NT2/D1 (cell line): ENCODE data around the gene ATP6V0A4.

ENCODE experiments used
- DNase-seq: peaks from one replicate; pipeline ENCODE4 v3.0.0-alpha.2; 2011; ENCODE audit warnings: low read depth, low spot score
- H3K27me3 ChIP-seq: 2 replicates; pipeline ENCODE4 v1.6.0; 2011; ENCODE audit warnings: mild to moderate bottlenecking; ENCODE audit not compliant: insufficient read length, insufficient read depth
- H3K36me3 ChIP-seq: 2 replicates; pipeline ENCODE4 v1.6.1; 2011; ENCODE audit warnings: mild to moderate bottlenecking, low read length, mixed read lengths; ENCODE audit not compliant: insufficient read depth, insufficient read length
- H3K4me1 ChIP-seq: 2 replicates; pipeline ENCODE4 v1.5.1; 2011; ENCODE audit not compliant: insufficient read depth, insufficient read length
- H3K4me3 ChIP-seq: 2 replicates; pipeline ENCODE4 v1.5.1; 2011; ENCODE audit warnings: low read depth; ENCODE audit not compliant: insufficient read length
- H3K9ac ChIP-seq: 2 replicates; pipeline ENCODE4 v1.6.0; 2011; ENCODE audit warnings: low read depth; ENCODE audit not compliant: insufficient read length
- H3K9me3 ChIP-seq: 2 replicates; pipeline ENCODE4 v1.5.1; 2011; ENCODE audit warnings: mild to moderate bottlenecking, low read length; ENCODE audit not compliant: insufficient read depth
- SUZ12 ChIP-seq: IDR thresholded peaks from 2 replicates; pipeline ENCODE4 v1.6.1; 2011; ENCODE audit not compliant: insufficient read length, insufficient read depth; ENCODE audit errors: extremely low read depth
- YY1 ChIP-seq: IDR thresholded peaks from 2 replicates; pipeline ENCODE4 v1.6.1; 2011; ENCODE audit not compliant: insufficient read length, insufficient read depth
- ZNF274 ChIP-seq: IDR thresholded peaks from 2 replicates; pipeline ENCODE4 v1.6.1; 2011; ENCODE audit warnings: mild to moderate bottlenecking, low read depth, low read length

The ATP6V0A4 gene

DNA sequence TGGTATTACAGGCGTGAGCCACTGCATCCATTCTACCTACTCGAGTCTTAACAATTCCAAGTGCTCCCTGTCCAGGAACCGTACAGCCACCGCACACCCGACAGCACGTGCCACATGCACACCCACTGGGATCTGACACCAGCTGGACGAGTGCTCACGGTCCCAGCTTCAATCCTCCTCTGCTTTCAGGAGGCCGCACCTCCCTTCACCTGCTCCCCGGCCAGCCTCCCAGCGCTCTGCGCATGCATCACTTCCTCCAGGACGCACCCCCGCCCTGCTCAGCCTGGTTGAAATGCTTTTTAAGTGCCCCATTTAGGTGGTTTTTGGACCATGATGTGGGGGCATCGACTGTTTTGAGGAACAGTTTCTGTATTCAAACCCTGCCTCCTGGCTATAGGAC, 47.5 kb downstream of the ATP6V0A4 start:
- Histone ChIP-seq H3K36me3 (no peaks in the 10 kb centered on the region), H3K4me3 (no peak overlapping the region), H3K9me3 (no peaks in the 10 kb centered on the region), H3K4me1 (peaks cover 4% of the 10 kb centered on the region), H3K9ac (no peak overlapping the region), H3K27me3 (peaks cover 14% of the 10 kb centered on the region)
- no peak for TF ChIP-seq ZNF274
- TF ChIP-seq YY1, result no peak
- no peak for TF ChIP-seq SUZ12
- DNase-seq, result no peak

GRCh38 chr7:138749960-138750359, 48.0 kb downstream of the ATP6V0A4 start:
- DNase-seq, result no peak
- H3K36me3 ChIP-seq, result no peaks in the 10 kb centered on the region
- no peak overlapping the region for H3K4me3 ChIP-seq
- H3K4me1 ChIP-seq, result peaks cover 4% of the 10 kb centered on the region
- H3K27me3 ChIP-seq, result peaks cover 14% of the 10 kb centered on the region
- H3K9ac ChIP-seq, result no peak overlapping the region
- TF ChIP-seq SUZ12 (no peak), YY1 (no peak), ZNF274 (no peak)
- H3K9me3 ChIP-seq, result no peaks in the 10 kb centered on the region

DNA sequence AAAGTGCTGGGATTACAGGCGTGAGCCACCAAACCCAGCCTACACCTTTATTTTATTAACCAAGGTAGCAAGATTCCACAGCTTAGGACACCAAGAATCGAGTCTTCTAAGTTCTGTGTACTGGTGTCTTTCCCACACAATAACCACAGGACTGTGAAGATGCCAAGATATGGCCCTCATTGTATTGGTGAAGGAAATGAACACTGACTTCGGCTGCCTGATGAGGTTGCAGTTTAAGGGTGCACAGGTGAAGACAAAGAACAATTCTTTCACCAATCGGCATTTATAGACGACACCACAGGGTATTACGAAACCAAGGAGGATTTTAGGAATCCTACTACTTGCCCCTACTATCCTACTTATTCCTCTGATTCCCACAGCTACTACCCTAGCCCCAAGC, 49.3 kb downstream of the ATP6V0A4 start:
- peaks cover 14% of the 10 kb centered on the region for H3K27me3 ChIP-seq

GRCh38 chr7:138746073-138746472, 51.9 kb downstream of the ATP6V0A4 start:
- peaks cover 7% of the 10 kb centered on the region for H3K27me3 ChIP-seq
- no peak overlapping the region for H3K9ac ChIP-seq
- TF ChIP-seq SUZ12, result no peak
- TF ChIP-seq ZNF274, result no peak
- TF ChIP-seq YY1, result no peak
- H3K36me3 ChIP-seq, result no peaks in the 10 kb centered on the region
- H3K4me1 ChIP-seq, result no peaks in the 10 kb centered on the region
- DNase-seq, result no peak
- H3K9me3 ChIP-seq, result no peaks in the 10 kb centered on the region
- H3K4me3 ChIP-seq, result no peak overlapping the region

More for the DNA sequence above, 49.3 kb downstream of the ATP6V0A4 start:
- Histone ChIP-seq H3K9me3 (no peaks in the 10 kb centered on the region), H3K9ac (no peak overlapping the region), H3K36me3 (no peaks in the 10 kb centered on the region), H3K4me3 (no peak overlapping the region), H3K4me1 (peaks cover 4% of the 10 kb centered on the region)
- TF ChIP-seq ZNF274, result no peak
- TF ChIP-seq YY1, result no peak
- TF ChIP-seq SUZ12, result no peak
- no peak for DNase-seq

- no peaks in the 10 kb centered on the region for H3K9me3 ChIP-seq
- no peaks in the 10 kb centered on the region for H3K36me3 ChIP-seq
- DNase-seq, result no peak
- H3K9ac ChIP-seq, result no peak overlapping the region
- H3K4me3 ChIP-seq, result no peak overlapping the region
- no peaks in the 10 kb centered on the region for H3K27me3 ChIP-seq
- no peaks in the 10 kb centered on the region for H3K4me1 ChIP-seq
- TF ChIP-seq SUZ12 (no peak), ZNF274 (no peak), YY1 (no peak)
Measured at GRCh38 chr7:138745189-138745588, 52.8 kb downstream of the ATP6V0A4 start.

GRCh38 chr7:138741453-138741735, 56.6 kb downstream of the ATP6V0A4 start:
- Histone ChIP-seq H3K36me3 (no peaks in the 10 kb centered on the region), H3K4me3 (no peak overlapping the region), H3K27me3 (no peaks in the 10 kb centered on the region), H3K9ac (no peak overlapping the region), H3K4me1 (no peaks in the 10 kb centered on the region), H3K9me3 (no peaks in the 10 kb centered on the region)
- no peak for DNase-seq
- TF ChIP-seq SUZ12 (no peak), YY1 (no peak), ZNF274 (no peak)

- Histone ChIP-seq H3K36me3 (no peaks in the 10 kb centered on the region), H3K9ac (no peak overlapping the region), H3K9me3 (no peaks in the 10 kb centered on the region), H3K4me3 (no peak overlapping the region), H3K4me1 (no peaks in the 10 kb centered on the region), H3K27me3 (no peaks in the 10 kb centered on the region)
- no peak for DNase-seq
- TF ChIP-seq YY1 (no peak), SUZ12 (no peak), ZNF274 (no peak)
Measured at GRCh38 chr7:138739859-138740258, 58.1 kb downstream of the ATP6V0A4 start.
